ENCODE data around the gene UNC80.

The UNC80 gene

DNA sequence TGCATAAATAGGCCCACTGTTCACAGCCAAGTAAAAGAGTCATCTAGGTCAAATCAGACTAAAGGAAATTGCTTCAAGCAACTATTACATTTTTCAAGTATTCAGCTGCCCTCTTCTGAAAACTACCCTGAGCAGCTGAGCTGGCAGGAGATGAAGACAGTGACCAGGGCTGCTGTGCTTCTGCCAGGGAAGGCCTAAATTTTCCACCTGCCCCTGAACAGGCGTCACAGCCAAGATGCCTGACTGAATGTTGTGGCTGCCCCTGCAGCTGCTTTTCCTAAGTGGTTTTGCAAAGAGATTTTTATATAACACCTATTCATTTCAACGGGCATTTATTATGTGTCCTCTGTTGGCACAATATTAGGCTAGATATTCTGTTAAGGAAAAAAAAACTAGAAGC is 134.1 kb downstream of the UNC80 start:
- Mint-ChIP-seq H3K4me1 (ENCODE audit: low read depth) (no peaks in the 10 kb centered on the region), H3K36me3 (ENCODE audit: low read depth) (no peaks in the 10 kb centered on the region), H3K4me3 (no peak overlapping the region)

DNA sequence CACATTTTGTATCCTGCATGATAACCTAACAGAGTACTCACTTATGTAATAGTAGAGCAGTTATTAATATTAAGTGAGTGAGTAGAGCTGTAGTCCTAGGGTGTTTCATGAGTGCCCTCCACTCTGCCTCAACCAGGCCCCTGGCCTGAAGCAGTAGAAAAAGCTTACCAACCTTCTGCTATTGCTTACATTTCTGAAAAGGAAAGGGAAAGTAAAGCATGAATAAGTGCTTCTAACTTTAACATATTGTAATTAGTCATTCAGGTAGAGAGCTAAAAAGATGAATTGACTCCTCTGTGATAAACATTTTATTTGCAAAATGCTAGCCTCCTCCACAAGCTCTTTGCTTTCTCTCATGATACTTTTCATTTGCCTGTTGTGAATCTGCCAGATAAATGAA is 136.1 kb downstream of the UNC80 start:
- no peaks in the 10 kb centered on the region for H3K4me1 Mint-ChIP-seq (ENCODE audit: low read depth)
- no peaks in the 10 kb centered on the region for H3K9me3 Mint-ChIP-seq
- DNase-seq (ENCODE audit: low spot score) = no peak
- H3K4me3 Mint-ChIP-seq = no peak overlapping the region
- H3K27ac Mint-ChIP-seq = no peak overlapping the region
- H3K27me3 Mint-ChIP-seq (ENCODE audit: low read depth) = no peaks in the 10 kb centered on the region
- H3K36me3 Mint-ChIP-seq (ENCODE audit: low read depth) = no peaks in the 10 kb centered on the region

More for the DNA sequence above, 134.1 kb downstream of the UNC80 start:
- H3K27ac Mint-ChIP-seq = no peak overlapping the region
- DNase-seq (ENCODE audit: low spot score) = no peak
- no peaks in the 10 kb centered on the region for H3K27me3 Mint-ChIP-seq (ENCODE audit: low read depth)
- no peaks in the 10 kb centered on the region for H3K9me3 Mint-ChIP-seq

DNA sequence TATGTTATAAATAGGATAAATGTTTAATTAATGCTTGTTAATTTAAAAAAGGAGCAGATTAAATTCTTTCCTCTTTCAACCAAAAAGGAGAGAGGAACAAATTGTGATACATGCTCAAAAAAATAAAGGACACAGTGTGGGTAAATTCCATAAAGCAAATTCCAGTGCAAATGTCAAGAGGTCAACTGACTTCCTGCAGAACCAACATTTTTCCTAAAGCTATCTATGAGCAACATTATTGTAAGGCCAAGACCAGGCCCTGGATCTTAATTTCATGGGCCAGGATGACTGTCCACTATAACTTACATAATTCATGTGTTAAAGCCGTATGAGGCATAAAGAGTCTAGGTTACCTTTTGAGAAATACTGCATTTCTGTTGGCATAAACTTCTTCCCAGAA is 136.9 kb downstream of the UNC80 start:
- Mint-ChIP-seq H3K36me3 (ENCODE audit: low read depth) (no peaks in the 10 kb centered on the region), H3K4me3 (no peak overlapping the region), H3K9me3 (no peaks in the 10 kb centered on the region), H3K4me1 (ENCODE audit: low read depth) (no peaks in the 10 kb centered on the region), H3K27me3 (ENCODE audit: low read depth) (no peaks in the 10 kb centered on the region), H3K27ac (no peak overlapping the region)
- DNase-seq (ENCODE audit: low spot score) = no peak

DNA sequence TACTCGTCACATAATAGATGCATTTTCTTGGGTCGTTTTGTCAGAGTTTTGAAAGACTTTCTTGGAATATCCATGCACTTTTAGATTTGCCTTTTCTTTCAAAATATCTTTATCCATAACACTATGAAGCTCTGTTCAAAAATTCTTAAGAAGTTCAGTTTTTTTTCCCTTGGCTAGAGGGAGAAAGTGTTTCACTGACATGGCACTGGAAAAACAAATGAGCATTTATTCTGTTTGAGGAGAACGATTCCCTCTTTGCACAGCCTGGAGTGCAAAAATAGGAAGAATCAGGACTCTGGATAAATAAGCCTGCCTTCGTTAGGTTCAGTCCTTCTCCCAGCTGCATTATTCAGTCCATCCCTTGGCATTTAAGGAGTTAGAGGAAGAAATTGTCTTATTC is 139.9 kb downstream of the UNC80 start:
- H3K9me3 Mint-ChIP-seq = no peaks in the 10 kb centered on the region
- no peak overlapping the region for H3K27ac Mint-ChIP-seq
- H3K4me1 Mint-ChIP-seq (ENCODE audit: low read depth) = no peaks in the 10 kb centered on the region
- H3K36me3 Mint-ChIP-seq (ENCODE audit: low read depth) = no peaks in the 10 kb centered on the region
- H3K4me3 Mint-ChIP-seq = no peak overlapping the region
- DNase-seq (ENCODE audit: low spot score) = no peak
- H3K27me3 Mint-ChIP-seq (ENCODE audit: low read depth) = no peaks in the 10 kb centered on the region

DNA sequence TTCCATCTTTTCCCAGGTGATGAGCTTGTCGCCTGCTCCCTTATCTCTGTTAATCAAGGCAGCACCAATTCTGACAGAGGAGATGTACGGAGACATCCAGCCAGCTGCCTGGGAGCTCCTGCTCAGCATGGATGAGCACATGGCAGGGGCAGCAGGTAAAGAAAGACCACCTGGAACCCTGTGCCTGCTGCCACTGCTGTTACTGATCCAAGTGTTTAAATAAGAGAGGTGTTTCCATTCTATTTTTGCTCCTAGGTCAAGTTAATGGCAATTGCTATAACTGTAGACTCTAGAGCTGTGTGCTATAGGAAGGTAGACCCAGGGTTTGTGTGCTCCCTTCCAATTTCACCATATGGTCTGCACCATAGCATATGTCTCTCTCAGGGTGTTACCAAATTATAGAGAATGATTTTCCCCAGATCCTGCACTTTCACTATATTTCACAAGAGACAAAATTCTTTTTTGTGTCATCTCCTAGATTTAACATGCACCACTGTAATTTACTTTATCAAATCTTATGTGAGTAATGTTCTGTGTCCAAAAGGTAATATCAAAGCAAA is 142.2 kb downstream of the UNC80 start:
- Mint-ChIP-seq H3K27me3 (ENCODE audit: low read depth) (no peaks in the 10 kb centered on the region), H3K9me3 (no peaks in the 10 kb centered on the region), H3K27ac (no peak overlapping the region), H3K4me3 (no peak overlapping the region), H3K36me3 (ENCODE audit: low read depth) (no peaks in the 10 kb centered on the region), H3K4me1 (ENCODE audit: low read depth) (no peaks in the 10 kb centered on the region)
- no peak for DNase-seq (ENCODE audit: low spot score)

DNA sequence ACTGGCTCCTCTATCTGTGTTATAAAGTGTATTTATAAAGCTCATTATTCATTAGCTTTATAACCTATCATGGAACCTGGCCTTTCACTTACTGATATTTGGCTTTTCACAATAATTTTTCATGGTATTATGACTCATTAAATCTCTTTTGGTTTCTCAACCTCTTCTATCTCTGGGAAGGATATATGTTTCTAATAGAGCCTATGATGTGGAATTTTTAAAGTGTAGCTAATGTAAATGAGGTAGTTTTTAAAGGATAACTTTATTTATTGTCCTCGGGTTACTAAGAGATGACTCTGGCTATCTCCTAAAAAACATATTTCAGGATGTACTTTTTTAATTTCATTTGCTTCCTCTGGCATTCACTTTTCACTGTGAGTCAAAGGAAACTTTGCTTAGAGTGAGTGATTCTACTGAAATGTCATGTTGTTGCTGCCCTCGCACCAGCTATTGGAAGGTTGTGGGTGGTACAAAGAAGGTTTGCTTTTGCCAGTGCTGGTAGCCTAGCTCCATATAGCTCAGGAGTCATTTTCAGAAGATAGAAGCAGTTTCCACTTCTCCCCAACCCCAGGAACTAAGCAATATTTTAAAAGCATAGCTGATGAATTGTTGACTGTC is 145.6 kb downstream of the UNC80 start:
- Mint-ChIP-seq H3K27me3 (ENCODE audit: low read depth) (no peaks in the 10 kb centered on the region), H3K4me1 (ENCODE audit: low read depth) (no peaks in the 10 kb centered on the region), H3K27ac (no peak overlapping the region), H3K9me3 (no peaks in the 10 kb centered on the region), H3K4me3 (no peak overlapping the region), H3K36me3 (ENCODE audit: low read depth) (no peaks in the 10 kb centered on the region)
- DNase-seq (ENCODE audit: low spot score) = no peak

DNA sequence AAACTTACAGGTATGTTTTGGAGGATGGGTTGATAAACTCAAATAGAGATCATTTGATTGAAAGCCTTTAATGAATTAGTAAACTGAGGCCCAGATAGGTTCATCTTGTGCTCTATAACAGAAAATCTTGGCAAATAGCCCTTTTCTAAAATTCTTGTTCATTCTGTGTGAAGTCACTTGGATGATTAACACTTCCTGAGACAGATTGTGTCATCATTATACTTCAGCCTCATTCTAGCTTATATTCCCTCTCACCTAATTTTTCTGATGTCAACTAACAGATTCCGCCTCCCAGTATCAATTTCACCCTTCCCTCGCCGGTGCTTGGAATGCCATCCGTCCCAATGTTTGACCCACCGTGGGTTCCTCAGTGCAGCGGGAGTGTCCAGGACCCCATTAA is 146.6 kb downstream of the UNC80 start:
- no peaks in the 10 kb centered on the region for H3K27me3 Mint-ChIP-seq (ENCODE audit: low read depth)
- H3K36me3 Mint-ChIP-seq (ENCODE audit: low read depth) = no peaks in the 10 kb centered on the region
- no peak overlapping the region for H3K4me3 Mint-ChIP-seq
- no peak for DNase-seq (ENCODE audit: low spot score)
- H3K4me1 Mint-ChIP-seq (ENCODE audit: low read depth) = no peaks in the 10 kb centered on the region
- H3K27ac Mint-ChIP-seq = no peak overlapping the region
- H3K9me3 Mint-ChIP-seq = no peaks in the 10 kb centered on the region

DNA sequence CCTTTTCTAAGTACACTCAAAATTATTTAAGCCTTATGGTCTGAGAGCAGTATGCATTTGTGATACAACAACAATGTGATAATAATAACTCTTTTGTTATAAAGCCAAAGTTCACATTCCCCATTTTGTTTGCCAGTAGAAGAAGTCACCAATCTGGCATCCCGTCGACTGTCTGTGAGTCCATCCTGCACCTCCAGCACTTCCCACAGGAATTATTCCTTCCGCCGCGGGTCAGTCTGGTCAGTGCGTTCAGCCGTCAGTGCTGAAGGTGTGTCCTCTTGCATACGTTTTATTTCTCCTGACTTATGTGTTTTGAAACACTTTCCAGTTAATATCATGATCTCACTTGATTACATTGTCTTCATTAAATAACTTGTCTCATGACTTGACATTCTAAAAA is 150.5 kb downstream of the UNC80 start:
- DNase-seq (ENCODE audit: low spot score) = no peak
- no peak overlapping the region for H3K4me3 Mint-ChIP-seq
- no peak overlapping the region for H3K27ac Mint-ChIP-seq
- H3K4me1 Mint-ChIP-seq (ENCODE audit: low read depth) = no peaks in the 10 kb centered on the region
- no peaks in the 10 kb centered on the region for H3K9me3 Mint-ChIP-seq
- no peaks in the 10 kb centered on the region for H3K36me3 Mint-ChIP-seq (ENCODE audit: low read depth)
- peaks cover 2% of the 10 kb centered on the region for H3K27me3 Mint-ChIP-seq (ENCODE audit: low read depth)

DNA sequence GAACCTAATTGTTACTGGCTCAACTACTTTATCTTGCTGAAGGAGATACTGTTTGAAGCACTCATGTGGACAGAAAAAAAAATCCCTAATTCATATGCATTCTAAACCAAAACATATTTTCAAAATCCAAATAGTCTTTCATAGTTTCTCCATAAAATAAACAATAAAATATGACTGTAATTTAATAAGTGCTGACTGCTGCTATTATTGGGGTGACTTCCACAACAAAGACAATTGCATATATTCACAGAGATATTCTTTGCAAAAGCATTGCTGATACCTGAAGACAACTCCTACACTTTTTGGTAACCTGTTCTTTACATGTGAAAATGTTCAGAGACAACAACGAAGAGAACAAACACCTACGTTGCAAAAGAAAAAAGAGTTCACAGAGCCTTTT is 157.7 kb downstream of the UNC80 start:
- no peaks in the 10 kb centered on the region for H3K4me1 Mint-ChIP-seq (ENCODE audit: low read depth)
- H3K27me3 Mint-ChIP-seq (ENCODE audit: low read depth) = no peaks in the 10 kb centered on the region
- no peak overlapping the region for H3K4me3 Mint-ChIP-seq
- no peaks in the 10 kb centered on the region for H3K36me3 Mint-ChIP-seq (ENCODE audit: low read depth)
- H3K9me3 Mint-ChIP-seq = no peaks in the 10 kb centered on the region
- no peak for DNase-seq (ENCODE audit: low spot score)
- no peak overlapping the region for H3K27ac Mint-ChIP-seq

DNA sequence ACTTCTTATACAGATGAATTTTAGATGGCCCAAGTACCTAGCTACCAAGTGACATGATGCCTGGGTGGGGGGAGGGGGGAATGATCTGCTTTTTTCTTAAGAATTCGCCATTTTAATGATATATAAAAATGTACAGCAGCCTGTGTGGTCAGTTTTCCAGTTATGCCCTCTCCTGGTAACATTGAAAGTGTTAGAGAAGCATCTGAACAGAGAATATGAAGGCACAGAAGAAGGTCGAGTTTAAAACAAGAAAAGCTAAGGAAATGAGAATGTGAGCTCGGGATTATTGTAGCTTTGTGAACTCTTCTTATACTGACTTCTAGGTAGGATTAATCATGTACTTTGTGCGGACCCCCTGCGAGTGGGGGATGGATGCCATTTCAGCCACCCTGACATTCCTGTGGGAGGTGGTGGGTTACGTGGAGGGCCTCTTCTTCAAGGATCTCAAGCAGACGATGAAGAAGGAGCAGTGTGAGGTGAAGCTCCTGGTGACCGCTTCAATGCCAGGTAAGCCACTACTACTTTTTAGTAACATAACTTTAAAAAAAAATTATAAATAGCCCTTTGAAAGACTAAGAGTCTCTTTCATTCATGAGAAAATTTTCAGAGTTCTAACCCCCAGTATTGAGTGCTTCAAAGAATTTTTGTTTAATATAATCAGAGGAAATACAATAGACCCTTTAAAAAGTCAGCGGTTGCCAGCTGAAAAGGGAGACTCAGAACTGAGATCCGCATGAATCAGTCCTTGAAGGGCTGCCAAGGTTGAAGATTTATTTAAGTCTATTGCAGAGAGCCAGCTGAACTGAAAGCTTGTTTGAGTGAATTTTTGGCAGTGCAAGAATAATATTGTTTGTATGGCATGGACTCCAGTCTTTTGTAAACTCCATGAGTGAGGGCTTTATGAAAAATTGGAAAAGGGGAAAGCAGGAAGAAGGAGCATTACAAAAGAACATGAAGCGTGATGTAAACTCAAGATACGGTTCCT is 162.2 kb downstream of the UNC80 start:
- DNase-seq (ENCODE audit: low spot score) = no peak
- Mint-ChIP-seq H3K4me1 (ENCODE audit: low read depth) (no peaks in the 10 kb centered on the region), H3K36me3 (ENCODE audit: low read depth) (no peaks in the 10 kb centered on the region), H3K27me3 (ENCODE audit: low read depth) (no peaks in the 10 kb centered on the region), H3K4me3 (no peak overlapping the region), H3K9me3 (no peaks in the 10 kb centered on the region), H3K27ac (no peak overlapping the region)

DNA sequence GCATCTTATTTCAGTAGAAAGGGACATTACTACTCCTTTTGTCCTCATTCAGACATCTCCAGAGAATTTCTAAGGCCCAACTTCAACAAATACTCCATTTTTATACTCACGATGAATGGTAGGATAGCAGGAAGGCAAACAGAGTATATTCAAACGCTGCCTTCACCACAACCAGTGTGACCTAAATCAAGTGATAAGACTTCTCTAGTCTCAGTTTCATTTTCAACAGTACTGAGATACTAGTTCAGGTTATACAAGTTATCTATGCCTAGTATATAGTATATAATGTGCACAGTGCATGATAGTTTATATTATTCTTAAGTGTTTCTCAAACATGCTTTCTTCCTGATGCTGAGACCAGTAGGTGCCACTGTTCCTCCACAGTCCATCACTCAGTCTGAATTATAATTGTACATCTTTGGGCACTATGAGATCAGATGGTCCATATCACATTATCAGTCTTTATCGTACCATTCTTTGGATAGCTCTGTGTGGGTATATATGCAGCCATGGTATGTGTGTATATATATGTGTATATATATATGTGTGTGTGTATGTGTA is 164.6 kb downstream of the UNC80 start:
- H3K4me1 Mint-ChIP-seq (ENCODE audit: low read depth) = no peaks in the 10 kb centered on the region
- no peaks in the 10 kb centered on the region for H3K27me3 Mint-ChIP-seq (ENCODE audit: low read depth)
- H3K9me3 Mint-ChIP-seq = no peaks in the 10 kb centered on the region
- no peak overlapping the region for H3K27ac Mint-ChIP-seq
- DNase-seq (ENCODE audit: low spot score) = no peak
- no peak overlapping the region for H3K4me3 Mint-ChIP-seq
- no peaks in the 10 kb centered on the region for H3K36me3 Mint-ChIP-seq (ENCODE audit: low read depth)

DNA sequence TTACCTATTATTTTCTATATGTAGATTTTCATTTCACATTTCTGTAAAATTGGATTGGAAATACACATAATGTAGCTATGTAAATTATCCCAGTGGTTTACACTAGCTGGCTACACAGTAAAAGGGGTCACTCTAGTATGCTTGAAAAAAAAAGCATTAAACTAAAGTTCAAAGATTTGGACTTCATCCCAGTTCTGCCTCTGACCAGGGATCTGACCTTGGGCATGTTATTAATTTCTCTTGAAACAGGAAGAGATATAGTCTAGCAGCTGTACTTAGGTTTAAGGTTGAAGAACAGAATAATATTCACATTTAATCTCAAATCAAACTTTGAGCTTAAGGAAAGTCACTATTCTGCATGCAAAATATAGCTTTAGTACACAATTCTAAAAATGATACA is 166.3 kb downstream of the UNC80 start:
- Mint-ChIP-seq H3K4me3 (no peak overlapping the region), H3K4me1 (ENCODE audit: low read depth) (no peaks in the 10 kb centered on the region)

DNA sequence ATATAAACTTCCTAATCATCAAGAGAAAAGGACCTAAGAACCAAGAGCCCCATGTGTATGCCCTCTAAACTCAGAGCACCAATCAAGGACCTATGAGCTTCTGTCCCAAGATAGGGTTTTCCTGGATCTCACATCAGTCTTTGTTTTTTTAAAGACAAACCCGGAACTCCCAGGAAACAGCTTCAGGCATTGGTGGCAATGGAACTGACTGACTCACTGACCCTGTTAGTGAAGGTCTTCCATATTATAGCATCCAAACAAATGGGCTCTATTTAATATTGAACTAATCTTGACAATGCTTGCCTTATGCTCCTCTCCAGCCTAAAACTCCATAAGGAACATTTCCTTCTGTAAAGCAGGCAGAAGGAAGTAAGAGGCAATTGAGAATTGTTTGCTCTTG is 167.3 kb downstream of the UNC80 start:
- Mint-ChIP-seq H3K9me3 (no peaks in the 10 kb centered on the region), H3K27ac (no peak overlapping the region), H3K36me3 (ENCODE audit: low read depth) (no peaks in the 10 kb centered on the region), H3K4me3 (no peak overlapping the region), H3K27me3 (ENCODE audit: low read depth) (no peaks in the 10 kb centered on the region), H3K4me1 (ENCODE audit: low read depth) (no peaks in the 10 kb centered on the region)
- DNase-seq (ENCODE audit: low spot score) = no peak

More for the DNA sequence above, 166.3 kb downstream of the UNC80 start:
- H3K36me3 Mint-ChIP-seq (ENCODE audit: low read depth) = no peaks in the 10 kb centered on the region
- no peaks in the 10 kb centered on the region for H3K27me3 Mint-ChIP-seq (ENCODE audit: low read depth)
- H3K9me3 Mint-ChIP-seq = no peaks in the 10 kb centered on the region
- no peak for DNase-seq (ENCODE audit: low spot score)
- H3K27ac Mint-ChIP-seq = no peak overlapping the region

DNA sequence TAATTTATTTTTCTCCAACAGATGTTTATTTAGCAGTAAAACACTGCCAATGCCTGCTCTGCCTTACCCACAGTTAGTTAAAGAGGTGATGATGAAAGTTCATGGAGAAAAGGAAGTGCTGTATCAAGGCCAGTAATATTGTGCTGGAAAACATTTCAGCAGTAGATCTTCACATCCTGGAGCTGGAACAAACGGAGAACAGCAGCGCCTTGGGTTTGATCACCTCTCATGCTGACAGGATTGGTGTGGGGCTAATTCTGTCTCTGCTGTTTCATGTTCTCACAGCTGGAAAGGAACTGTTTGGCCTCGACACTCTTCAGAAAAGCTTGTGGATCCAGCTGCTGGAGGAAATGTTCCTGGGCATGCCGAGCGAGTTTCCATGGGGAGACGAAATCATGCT is 169.3 kb downstream of the UNC80 start:
- Mint-ChIP-seq H3K36me3 (ENCODE audit: low read depth) (no peaks in the 10 kb centered on the region), H3K4me3 (no peak overlapping the region), H3K27ac (no peak overlapping the region), H3K9me3 (no peaks in the 10 kb centered on the region), H3K4me1 (ENCODE audit: low read depth) (no peaks in the 10 kb centered on the region), H3K27me3 (ENCODE audit: low read depth) (no peaks in the 10 kb centered on the region)
- no peak for DNase-seq (ENCODE audit: low spot score)
